GM12891 (cell line): ENCODE data around the gene BICDL1.

Source experiments
- DNase-seq: peaks from one replicate; pipeline ENCODE4 v3.0.0; 2011; ENCODE audit warnings: low spot score; ENCODE audit not compliant: insufficient read length
- FAIRE-seq: peaks from 2 replicates; lab custom pipeline; 2011; peaks lifted over from hg19 to GRCh38; lab: Jason Lieb, UNC
- PAX5 ChIP-seq: IDR thresholded peaks from 2 replicates; pipeline ENCODE4 v1.6.1; 2011; ENCODE audit warnings: low read length, moderate library complexity, mild to moderate bottlenecking; ENCODE audit not compliant: insufficient read depth, severe bottlenecking
- POLR2A ChIP-seq: IDR thresholded peaks from 2 replicates; pipeline ENCODE4 v1.6.1; 2011; ENCODE audit warnings: low read depth, low read length, control low read depth
- POLR2AphosphoS5 ChIP-seq: IDR thresholded peaks from 2 replicates; pipeline ENCODE4 v1.6.1; 2011; ENCODE audit warnings: low read depth, low read length, control low read depth
- POU2F2 ChIP-seq: IDR thresholded peaks from 2 replicates; pipeline ENCODE4 v1.6.1; 2011; ENCODE audit warnings: low read depth, mild to moderate bottlenecking, control low read depth, low read length, moderate library complexity
- SPI1 ChIP-seq: IDR thresholded peaks from 2 replicates; pipeline ENCODE4 v1.6.1; 2011; ENCODE audit warnings: low read depth, low read length, control low read depth
- TAF1 ChIP-seq: IDR thresholded peaks from 2 replicates; pipeline ENCODE4 v1.6.1; 2011; ENCODE audit warnings: low read depth, low read length, control low read depth

BICDL1 gene

GRCh38 chr12:120134307-120134980, 145.4 kb downstream of the BICDL1 start:
- TF ChIP-seq POLR2A, result no peak
- no peak for TF ChIP-seq PAX5
- DNase-seq (no peak), FAIRE-seq (peak; percentile 31)

DNA sequence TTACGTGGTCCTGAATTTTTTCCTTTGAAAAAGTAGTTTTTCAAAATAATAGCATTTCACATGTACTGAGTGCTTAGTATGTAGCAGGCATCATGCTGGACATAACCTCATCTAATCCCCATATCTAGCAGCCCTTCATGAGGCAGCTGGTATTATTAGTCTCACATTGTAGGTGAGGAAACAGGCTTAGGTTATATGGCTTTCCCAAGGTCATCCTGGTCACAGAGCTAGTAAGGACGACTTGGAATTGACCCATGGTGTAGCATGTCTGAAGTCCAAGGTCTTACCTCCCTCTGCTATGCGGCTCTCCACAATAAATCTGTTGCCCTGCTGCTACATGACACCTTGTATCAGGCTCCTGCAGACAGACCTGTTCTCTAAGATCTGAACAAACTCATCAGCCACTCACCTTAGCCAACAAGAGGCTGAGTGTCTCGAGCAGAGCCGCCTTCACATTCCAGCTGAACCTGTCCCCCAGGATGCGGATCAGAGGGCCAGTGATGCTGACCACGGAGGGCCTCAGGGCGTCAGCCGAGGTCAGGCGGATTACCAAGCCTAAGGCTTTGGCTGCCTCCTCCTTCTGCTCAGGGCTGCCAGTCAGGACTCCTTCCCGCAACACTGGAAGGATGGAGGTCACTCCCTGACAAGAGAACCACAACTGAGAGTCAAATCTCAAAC, 147.2 kb downstream of the BICDL1 start:
- DNase-seq (no peak), FAIRE-seq (peak; percentile 31)
- TF ChIP-seq PAX5, result no peak
- TF ChIP-seq POU2F2, result no peak
- TF ChIP-seq POLR2AphosphoS5, result no peak
- no peak for TF ChIP-seq SPI1
- no peak for TF ChIP-seq TAF1
- TF ChIP-seq POLR2A, result no peak

DNA sequence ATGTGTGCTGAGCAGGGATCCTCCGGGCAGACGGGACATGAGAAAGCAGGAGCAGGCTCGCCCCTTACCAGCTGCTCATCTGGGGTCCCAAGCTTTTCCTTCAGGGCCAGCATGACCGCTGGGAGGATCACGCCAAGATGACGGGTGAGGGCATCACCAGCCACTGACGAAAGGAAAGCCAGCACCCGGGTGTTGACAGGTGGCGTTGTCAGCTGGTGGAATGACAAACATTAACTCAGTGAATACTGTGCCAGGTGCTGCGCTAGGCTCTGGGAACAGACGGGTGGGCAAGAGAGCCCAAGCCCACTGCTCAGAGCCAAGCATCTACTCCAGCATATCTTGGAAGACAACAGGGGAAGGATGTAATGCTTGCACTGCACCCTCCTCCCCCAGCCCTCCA, 148.8 kb downstream of the BICDL1 start:
- DNase-seq, result no peak
- TF ChIP-seq TAF1, result no peak
- TF ChIP-seq POLR2A, result no peak
- no peak for TF ChIP-seq POLR2AphosphoS5
- TF ChIP-seq PAX5, result no peak
- no peak for TF ChIP-seq SPI1
- no peak for TF ChIP-seq POU2F2
- FAIRE-seq, result no peak

DNA sequence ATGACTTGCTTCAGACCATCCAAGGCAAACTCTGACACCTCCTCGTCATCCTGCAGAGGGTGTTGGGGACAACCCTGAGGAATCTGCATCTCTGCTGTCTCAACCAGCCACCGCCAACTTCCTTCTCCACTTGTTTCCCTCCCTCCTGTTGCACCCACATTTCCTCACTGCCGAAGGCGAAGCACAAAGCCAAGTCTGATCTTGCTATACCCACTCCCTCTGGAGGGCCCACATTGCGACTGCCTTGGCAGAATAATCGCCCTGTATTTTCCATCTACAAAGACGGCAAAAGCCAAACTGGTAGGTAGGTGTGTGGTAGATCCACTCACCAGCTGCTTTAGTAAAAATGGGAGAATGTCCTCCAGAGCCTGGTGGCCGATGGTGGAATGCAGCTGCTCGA, 149.3 kb downstream of the BICDL1 start:
- no peak for FAIRE-seq
- no peak for DNase-seq
- no peak for TF ChIP-seq SPI1
- TF ChIP-seq POLR2AphosphoS5, result no peak
- TF ChIP-seq TAF1, result no peak
- TF ChIP-seq POLR2A, result no peak
- no peak for TF ChIP-seq PAX5
- TF ChIP-seq POU2F2, result no peak

DNA sequence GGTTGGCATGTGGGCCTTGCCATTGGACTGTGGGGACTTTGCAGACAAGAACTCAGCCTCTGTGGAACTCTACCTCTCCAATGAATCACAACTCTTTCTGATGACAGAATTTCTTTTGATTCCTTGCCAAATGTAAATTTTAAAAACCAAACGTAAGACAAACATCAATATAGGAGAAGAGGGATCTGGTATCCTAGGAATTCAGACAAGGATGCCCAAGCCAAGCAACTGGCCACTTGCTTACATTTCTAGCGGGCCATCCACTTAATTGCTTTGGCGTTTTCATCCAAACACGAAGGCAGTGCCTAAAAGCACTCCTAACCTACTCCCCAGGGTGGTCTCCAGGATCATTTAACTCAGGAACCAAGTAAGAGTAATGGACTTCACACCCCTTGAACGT, 150.9 kb downstream of the BICDL1 start:
- DNase-seq (no peak), FAIRE-seq (no peak)
- TF ChIP-seq POLR2A, result no peak
- no peak for TF ChIP-seq POLR2AphosphoS5
- TF ChIP-seq SPI1, result no peak
- no peak for TF ChIP-seq TAF1
- no peak for TF ChIP-seq POU2F2
- TF ChIP-seq PAX5, result no peak

- no peak for FAIRE-seq
- TF ChIP-seq POU2F2, result no peak
- TF ChIP-seq SPI1, result no peak
- TF ChIP-seq PAX5, result no peak
- no peak for TF ChIP-seq POLR2AphosphoS5
- no peak for TF ChIP-seq TAF1
- no peak for DNase-seq
Measured at GRCh38 chr12:120140603-120141002, 151.6 kb downstream of the BICDL1 start.

DNA sequence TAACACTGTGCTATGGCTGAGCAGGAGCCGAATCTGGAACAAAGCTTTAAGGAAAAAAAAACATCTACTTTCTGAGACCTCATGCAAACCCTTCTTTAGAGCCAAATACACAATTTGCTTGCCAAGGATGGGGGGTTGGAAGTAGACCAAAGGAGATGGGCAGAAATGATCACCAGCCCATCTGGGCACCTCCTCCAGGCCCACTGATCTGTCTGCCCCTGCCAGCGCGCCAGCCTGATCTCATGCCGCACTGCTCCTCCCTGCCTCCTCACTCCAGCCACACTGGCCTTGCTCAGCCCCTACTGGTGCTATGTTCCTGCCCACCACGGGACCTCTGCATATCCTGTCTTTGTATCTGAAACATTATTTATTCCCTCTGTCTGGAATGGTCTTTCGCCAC, 152.3 kb downstream of the BICDL1 start:
- no peak for TF ChIP-seq POLR2AphosphoS5
- no peak for DNase-seq
- no peak for FAIRE-seq

DNA sequence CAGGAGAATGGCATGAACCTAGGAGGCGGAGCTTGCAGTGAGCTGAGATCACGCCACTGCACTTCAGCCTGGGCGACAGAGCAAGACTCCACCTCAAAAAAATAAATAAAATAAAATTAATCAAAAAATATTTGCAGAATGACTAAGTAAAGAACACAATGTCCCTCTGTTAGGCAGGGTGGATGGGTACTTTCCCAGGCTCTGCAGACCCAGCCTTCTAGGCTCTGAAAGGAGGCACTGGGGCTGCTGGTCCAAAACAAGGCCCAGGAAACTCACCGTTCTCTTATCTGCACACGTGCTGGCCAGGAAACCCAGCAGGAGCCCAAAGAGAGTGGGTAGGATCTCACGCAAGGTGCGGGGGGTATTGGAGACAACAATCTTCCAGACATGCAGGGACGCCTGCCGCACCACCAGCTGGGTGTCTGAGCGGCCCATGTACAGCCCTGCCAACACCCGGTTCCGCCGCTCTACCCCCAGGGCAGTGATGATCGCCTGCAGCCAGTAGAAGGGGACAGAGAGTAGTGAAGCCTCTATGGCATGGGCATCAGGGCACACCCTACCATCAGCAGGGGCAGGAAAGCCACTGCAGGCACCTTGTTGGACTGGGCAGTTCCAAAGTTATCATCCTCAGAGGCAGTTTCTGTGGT, 153.3 kb downstream of the BICDL1 start:
- FAIRE-seq (no peak), DNase-seq (no peak)
- no peak for TF ChIP-seq TAF1
- no peak for TF ChIP-seq POLR2A
- TF ChIP-seq POLR2AphosphoS5, result no peak
- TF ChIP-seq PAX5, result no peak
- no peak for TF ChIP-seq SPI1
